ENCODE data around the gene CCDC97.
"Not testable (repeated sequence)": the region's sequence is repeated elsewhere in the genome, so short reads cannot be mapped to it uniquely, and the experiment has no call there.

Gene CCDC97

GRCh38 chr19:41332468-41332867 lies 22.5 kb downstream of the CCDC97 start:
- no peak for DNase-seq (ENCODE audit: low read depth)
- no peak overlapping the region for H3K4me3 ChIP-seq (ENCODE audit: control insufficient read depth, low read depth, low read length)
- no peak for TF ChIP-seq CTCF (conservative IDR thresholded peaks at IDR 0.05; ENCODE audit: control insufficient read depth, insufficient read depth, low read depth, low read length)

- DNase-seq (ENCODE audit: low read depth), result no peak
- no peak overlapping the region for H3K4me3 ChIP-seq (ENCODE audit: control insufficient read depth, low read depth, low read length)
- no peak for TF ChIP-seq CTCF (conservative IDR thresholded peaks at IDR 0.05; ENCODE audit: control insufficient read depth, insufficient read depth, low read depth, low read length)
Observed at GRCh38 chr19:41334793-41335192, 24.8 kb downstream of the CCDC97 start.

GRCh38 chr19:41335467-41335866 lies 25.5 kb downstream of the CCDC97 start:
- H3K4me3 ChIP-seq (ENCODE audit: control insufficient read depth, low read depth, low read length), result no peak overlapping the region
- TF ChIP-seq CTCF (conservative IDR thresholded peaks at IDR 0.05; ENCODE audit: control insufficient read depth, insufficient read depth, low read depth, low read length), result no peak
- DNase-seq (ENCODE audit: low read depth), result no peak

GRCh38 chr19:41339936-41340335 lies 30.0 kb downstream of the CCDC97 start:
- DNase-seq (ENCODE audit: low read depth), result no peak
- no peak overlapping the region for H3K4me3 ChIP-seq (ENCODE audit: control insufficient read depth, low read depth, low read length)

GRCh38 chr19:41341669-41342490 lies 31.9 kb downstream of the CCDC97 start:
- no peak for DNase-seq (ENCODE audit: low read depth)
- TF ChIP-seq CTCF (conservative IDR thresholded peaks at IDR 0.05; ENCODE audit: control insufficient read depth, insufficient read depth, low read depth, low read length), result no peak
- no peak overlapping the region for H3K4me3 ChIP-seq (ENCODE audit: control insufficient read depth, low read depth, low read length)

More at GRCh38 chr19:41339936-41340335, 30.0 kb downstream of the CCDC97 start:
- TF ChIP-seq CTCF (conservative IDR thresholded peaks at IDR 0.05; ENCODE audit: control insufficient read depth, insufficient read depth, low read depth, low read length), result no peak

GRCh38 chr19:41344162-41344561 lies 34.2 kb downstream of the CCDC97 start:
- no peak overlapping the region for H3K4me3 ChIP-seq (ENCODE audit: control insufficient read depth, low read depth, low read length)
- no peak for DNase-seq (ENCODE audit: low read depth)
- no peak for TF ChIP-seq CTCF (conservative IDR thresholded peaks at IDR 0.05; ENCODE audit: control insufficient read depth, insufficient read depth, low read depth, low read length)

- not testable (repeated sequence) for H3K4me3 ChIP-seq (ENCODE audit: control insufficient read depth, low read depth, low read length); DNase-seq (ENCODE audit: low read depth)
Observed at GRCh38 chr19:41346916-41347315, 36.9 kb downstream of the CCDC97 start.
